Brain pericyte (primary cell): ENCODE results near the gene METAP2.

Experiments
- DNase-seq: peaks from one replicate; pipeline ENCODE4 v3.0.0-alpha.2; 2012; ENCODE audit warnings: low read depth, low spot score

METAP2 gene

GRCh38 chr12:95549392-95550084, 75.6 kb downstream of the METAP2 start:
- no peak for DNase-seq

GRCh38 chr12:95551305-95551704, 77.4 kb downstream of the METAP2 start, which contains the start of gene USP44:
USP44 (minus strand) TSS chr12:95551476; CDS start chr12:95534256, 17,220 bp downstream.
- no peak for DNase-seq

GRCh38 chr12:95551913-95552516, 78.1 kb downstream of the METAP2 start:
- no peak for DNase-seq

GRCh38 chr12:95553197-95553943, 79.4 kb downstream of the METAP2 start:
- DNase-seq = no peak

GRCh38 chr12:95554532-95555071, 80.7 kb downstream of the METAP2 start:
- no peak for DNase-seq

- no peak for DNase-seq
Measured at GRCh38 chr12:95557625-95558024, 83.7 kb downstream of the METAP2 start.
